Measurements from ENCODE around the gene GMCL2.

Gene GMCL2

DNA sequence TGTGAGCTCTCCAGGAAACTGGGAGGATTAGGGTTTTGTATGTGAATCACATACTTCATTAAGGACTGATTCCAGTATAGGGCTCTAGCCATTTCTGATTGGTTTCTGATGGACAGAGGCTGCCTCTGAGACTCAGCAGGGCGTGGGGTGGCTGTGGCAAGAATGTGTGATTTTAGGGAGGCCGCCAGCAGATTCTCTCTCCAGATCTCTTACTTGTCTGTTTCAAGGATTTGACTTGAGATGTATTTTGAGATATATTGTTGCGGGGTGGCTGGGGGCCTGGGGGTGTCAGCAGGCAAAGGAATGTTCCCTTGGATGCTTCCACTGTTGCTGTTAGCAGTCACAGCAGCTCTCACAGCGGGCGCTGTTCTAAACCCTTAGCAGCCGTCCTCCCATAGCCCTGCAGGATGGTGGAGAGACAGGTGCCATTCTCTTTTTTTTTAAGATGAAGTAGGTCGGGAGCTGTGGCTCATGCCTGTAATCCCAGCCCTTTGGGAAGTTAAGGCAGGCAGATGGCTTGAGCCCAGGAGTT, 9.2 kb upstream of the GMCL2 start:
- TF ChIP-seq POLR2A (IDR thresholded peaks at IDR 0.05; ENCODE audit: low read depth, low read length) = no peak
- DNase-seq (ENCODE audit: insufficient read length, low spot score) (no peak), FAIRE-seq (no peak)

DNA sequence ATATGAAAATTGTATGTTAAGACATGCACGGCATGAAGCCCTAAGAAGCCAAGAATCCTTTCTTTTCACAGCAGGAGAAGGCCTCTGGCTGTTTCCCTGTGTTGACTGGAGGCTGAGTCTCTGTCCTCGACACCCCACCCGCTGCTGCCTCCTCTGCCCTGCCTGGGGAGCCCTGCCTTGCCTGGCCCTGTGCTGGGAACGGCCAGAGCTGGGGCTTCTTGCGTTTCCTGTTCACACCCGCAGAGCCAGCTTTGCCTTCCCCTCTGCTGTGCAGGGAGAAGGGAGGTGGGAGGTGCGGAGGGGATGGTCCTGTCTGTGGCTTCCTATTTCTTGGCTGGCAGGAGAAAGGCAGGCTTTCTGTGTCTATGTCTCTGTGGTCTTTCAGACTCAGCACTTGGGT, 6.9 kb upstream of the GMCL2 start:
- no peak for FAIRE-seq
- no peak for DNase-seq (ENCODE audit: insufficient read length, low spot score)
- no peak for TF ChIP-seq POLR2A (IDR thresholded peaks at IDR 0.05; ENCODE audit: low read depth, low read length)

GRCh38 chr5:178193251-178193809, 6.2 kb upstream of the GMCL2 start:
- DNase-seq (ENCODE audit: insufficient read length, low spot score) = no peak
- TF ChIP-seq POLR2A (IDR thresholded peaks at IDR 0.05; ENCODE audit: low read depth, low read length) = no peak
- no peak for FAIRE-seq

DNA sequence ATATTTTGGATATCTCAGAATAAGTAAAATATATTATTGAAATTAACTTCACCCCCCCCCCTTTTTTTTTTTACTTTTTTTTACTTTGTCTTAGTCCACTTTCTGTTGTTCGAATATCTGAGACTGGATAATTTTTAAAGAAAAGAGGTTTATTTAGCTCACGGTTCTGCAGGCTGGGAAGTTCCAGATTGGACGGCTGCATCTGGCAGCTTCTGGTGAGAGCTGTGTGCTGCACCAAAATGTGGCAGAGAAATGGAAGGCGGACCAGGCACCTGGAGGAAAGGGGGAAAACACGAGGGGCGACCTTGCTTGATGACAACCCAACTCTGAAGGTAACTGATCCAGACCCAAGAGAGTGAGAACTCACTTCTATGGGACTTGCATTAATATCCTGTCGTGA, 5.6 kb upstream of the GMCL2 start:
- TF ChIP-seq POLR2A (IDR thresholded peaks at IDR 0.05; ENCODE audit: low read depth, low read length) = no peak
- no peak for FAIRE-seq
- DNase-seq (ENCODE audit: insufficient read length, low spot score) = no peak

DNA sequence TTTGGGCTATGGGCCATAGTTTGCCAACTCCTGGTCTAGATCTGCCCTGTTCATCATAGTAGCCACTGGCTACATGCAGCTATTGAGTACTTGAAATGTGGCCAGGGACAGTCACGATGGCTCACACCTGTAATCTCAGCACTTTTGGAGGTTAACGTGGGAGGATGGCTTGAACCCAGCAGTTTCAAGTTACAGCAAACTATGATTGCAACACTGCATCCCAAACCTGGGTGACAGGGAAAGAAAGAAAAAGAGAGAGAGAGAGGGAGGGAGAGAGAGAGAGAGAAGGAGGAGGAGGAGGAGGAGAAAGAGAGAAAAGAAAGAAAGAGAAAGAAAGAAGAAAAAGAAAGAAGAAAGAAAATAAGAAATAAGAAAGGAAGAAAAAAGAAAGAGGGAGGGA, 5.1 kb upstream of the GMCL2 start:
- DNase-seq (ENCODE audit: insufficient read length, low spot score) (no peak), FAIRE-seq (no peak)
- TF ChIP-seq POLR2A (IDR thresholded peaks at IDR 0.05; ENCODE audit: low read depth, low read length) = no peak

GRCh38 chr5:178191661-178192060, 4.5 kb upstream of the GMCL2 start:
- no peak for TF ChIP-seq POLR2A (IDR thresholded peaks at IDR 0.05; ENCODE audit: low read depth, low read length)
- DNase-seq (ENCODE audit: insufficient read length, low spot score) (no peak), FAIRE-seq (no peak)

GRCh38 chr5:178189433-178189832, 2.3 kb upstream of the GMCL2 start:
- no peak for FAIRE-seq
- TF ChIP-seq POLR2A (IDR thresholded peaks at IDR 0.05; ENCODE audit: low read depth, low read length) = no peak
- DNase-seq (ENCODE audit: insufficient read length, low spot score) = no peak

DNA sequence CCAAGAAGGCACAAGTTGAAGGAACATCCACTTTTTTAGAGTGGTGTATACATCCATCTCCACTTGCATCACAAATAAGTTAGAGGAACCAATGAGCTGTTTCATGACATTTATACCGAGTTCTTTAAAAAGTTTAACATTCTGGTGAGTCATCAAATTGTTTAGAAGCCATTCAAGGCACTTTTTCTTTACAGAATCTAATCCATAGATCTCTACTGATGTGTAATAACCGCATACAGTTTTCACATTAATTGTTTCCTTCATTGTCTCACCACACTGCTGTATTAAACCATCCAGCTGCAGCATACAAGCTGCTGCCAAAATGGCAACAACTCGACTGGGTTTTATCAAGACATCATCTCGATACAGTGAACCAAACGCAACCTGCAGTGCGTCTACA, 744 bp downstream of the GMCL2 start:
- DNase-seq (ENCODE audit: insufficient read length, low spot score) (no peak), FAIRE-seq (no peak)
- TF ChIP-seq POLR2A (IDR thresholded peaks at IDR 0.05; ENCODE audit: low read depth, low read length) = no peak

GRCh38 chr5:178182158-178182876, 4.9 kb downstream of the GMCL2 start:
- DNase-seq (ENCODE audit: insufficient read length, low spot score) (no peak), FAIRE-seq (no peak)
- TF ChIP-seq POLR2A (IDR thresholded peaks at IDR 0.05; ENCODE audit: low read depth, low read length) = no peak

- TF ChIP-seq POLR2A (IDR thresholded peaks at IDR 0.05; ENCODE audit: low read depth, low read length) = no peak
- FAIRE-seq (no peak), DNase-seq (ENCODE audit: insufficient read length, low spot score) (no peak)
These were observed 6.9 kb downstream of the GMCL2 start for GRCh38 chr5:178180141-178180863.

DNA sequence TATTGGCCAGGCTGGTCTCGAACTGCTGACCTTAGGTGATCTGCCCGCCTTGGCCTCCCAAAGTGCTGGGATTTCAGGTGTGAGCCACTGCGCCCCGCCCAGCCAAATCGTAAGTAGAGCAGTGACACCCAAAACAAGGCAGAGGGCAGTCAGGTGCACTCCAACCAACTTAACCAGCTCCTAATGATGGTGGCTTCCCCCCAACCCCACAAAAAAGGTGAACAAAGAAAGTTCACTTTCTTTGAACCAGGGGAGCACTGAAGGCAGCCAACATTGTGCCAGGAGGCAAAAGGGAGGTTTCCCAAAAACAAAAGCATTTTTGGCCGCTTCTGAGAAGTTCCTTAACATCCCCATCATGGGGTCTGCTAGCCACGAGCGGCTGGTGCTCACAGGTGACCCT, 9.6 kb downstream of the GMCL2 start:
- no peak for DNase-seq (ENCODE audit: insufficient read length, low spot score)
- no peak for FAIRE-seq
- no peak for TF ChIP-seq POLR2A (IDR thresholded peaks at IDR 0.05; ENCODE audit: low read depth, low read length)

DNA sequence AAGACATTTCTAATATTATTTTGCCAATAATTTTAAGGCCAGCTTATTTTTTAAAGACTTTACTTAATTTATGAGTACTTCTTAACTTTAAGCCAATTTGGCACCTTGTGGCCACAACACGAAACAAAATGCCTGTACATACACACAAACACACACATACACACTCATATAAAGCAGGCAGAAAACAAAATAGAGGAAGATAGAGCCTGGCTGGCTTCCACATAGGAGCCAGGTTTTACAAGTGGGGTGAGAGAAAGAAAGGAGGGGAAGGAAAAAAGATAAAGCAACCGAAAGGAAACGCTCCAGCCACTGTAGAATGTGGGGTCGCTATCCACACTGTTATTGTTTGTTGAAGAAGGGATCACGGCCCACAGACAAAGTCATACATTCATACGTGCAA, 10.4 kb downstream of the GMCL2 start:
- DNase-seq (ENCODE audit: insufficient read length, low spot score) (no peak), FAIRE-seq (no peak)
- no peak for TF ChIP-seq POLR2A (IDR thresholded peaks at IDR 0.05; ENCODE audit: low read depth, low read length)

DNA sequence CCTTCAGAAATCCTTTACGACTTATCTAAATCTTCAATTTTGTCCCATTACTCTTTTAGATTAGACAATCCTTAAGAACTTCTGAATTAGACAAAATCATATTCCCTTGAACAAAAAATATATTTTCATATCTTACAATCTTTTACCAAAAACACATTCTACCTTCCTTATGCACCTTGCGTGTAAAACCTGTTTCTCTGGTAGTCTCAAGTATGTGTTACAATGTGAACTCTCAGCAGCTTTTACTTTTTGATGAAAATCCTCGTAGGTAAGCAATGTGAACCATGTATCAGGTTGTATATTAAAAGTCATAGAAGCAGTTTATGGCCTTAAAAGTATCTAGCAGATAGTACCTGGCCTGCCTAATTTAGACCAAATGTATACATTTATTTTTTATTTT, 12.7 kb downstream of the GMCL2 start:
- FAIRE-seq = no peak
- no peak for DNase-seq (ENCODE audit: insufficient read length, low spot score)
- no peak for TF ChIP-seq POLR2A (IDR thresholded peaks at IDR 0.05; ENCODE audit: low read depth, low read length)

DNA sequence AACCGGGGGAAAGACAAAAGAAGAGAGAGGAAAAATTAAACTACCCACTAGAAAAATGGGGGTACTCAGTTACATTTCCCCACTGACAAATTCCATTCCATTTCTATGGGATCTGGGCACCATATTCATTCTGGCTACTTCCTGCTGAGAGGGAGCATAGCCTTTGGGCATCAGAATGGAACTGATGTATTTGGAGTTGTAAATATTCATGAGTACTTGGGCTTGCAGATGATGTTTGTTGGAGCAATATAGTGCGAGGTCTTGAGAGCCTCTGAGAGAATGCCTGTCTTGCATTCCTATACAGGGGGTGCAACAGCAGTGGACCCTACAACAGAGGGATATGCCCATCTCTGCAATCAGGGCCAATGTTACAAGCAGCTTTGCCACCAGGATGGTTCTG, 16.7 kb downstream of the GMCL2 start:
- DNase-seq (ENCODE audit: insufficient read length, low spot score) (no peak), FAIRE-seq (no peak)
- no peak for TF ChIP-seq POLR2A (IDR thresholded peaks at IDR 0.05; ENCODE audit: low read depth, low read length)

GRCh38 chr5:178165581-178165980, 21.6 kb downstream of the GMCL2 start:
- FAIRE-seq (no peak), DNase-seq (ENCODE audit: insufficient read length, low spot score) (no peak)
- no peak for TF ChIP-seq POLR2A (IDR thresholded peaks at IDR 0.05; ENCODE audit: low read depth, low read length)
